K562 (cell line): ENCODE measurements around the gene LYPD4. TPM values are rescaled to one million over a fixed set of nuclear protein-coding genes. Genes with fewer than 3 reads are reported as not detected.

Experiments
- CXXC5 ChIP-seq: fragments of 250-450 bp; sonication (Bioruptor Pico); IDR thresholded peaks from 2 replicates; pipeline ENCODE4 v1.8.0; 2022; ENCODE audit warnings: inconsistent platforms, mild to moderate bottlenecking, moderate library complexity
- FOXJ2 ChIP-seq: fragments of 200-800 bp; sonication (Bioruptor generic); IDR thresholded peaks from 2 replicates; pipeline ENCODE4 v1.6.1; 2016; ENCODE audit warnings: missing genetic modification characterization, missing compliant biosample characterization
- MECOM ChIP-seq: fragments of 250-450 bp; sonication (Bioruptor Pico); IDR thresholded peaks from 2 replicates; pipeline ENCODE4 v1.8.0; 2022; ENCODE audit warnings: inconsistent platforms
- MGA ChIP-seq: fragments of 450-650 bp; IDR thresholded peaks from 2 replicates; pipeline ENCODE4 v1.6.1; 2016; ENCODE audit warnings: mild to moderate bottlenecking, moderate library complexity
- NUFIP1 ChIP-seq: fragments of 450-650 bp; IDR thresholded peaks from 2 replicates; pipeline ENCODE4 v1.6.1; 2018; ENCODE audit not compliant: partially characterized antibody
- POLR2B ChIP-seq: fragments of 450-650 bp; IDR thresholded peaks from 2 replicates; pipeline ENCODE4 v1.6.1; 2018; ENCODE audit warnings: low read depth; ENCODE audit not compliant: partially characterized antibody
- RREB1 ChIP-seq: fragments of 250-450 bp; sonication (Bioruptor Pico); IDR thresholded peaks from 2 replicates; pipeline ENCODE4 v1.4.0; 2020
- ZFP1 ChIP-seq: fragments of 450-650 bp; formaldehyde crosslinking; IDR thresholded peaks from 2 replicates; pipeline ENCODE4 v1.4.0; 2020; ENCODE audit warnings: mild to moderate bottlenecking, mixed read lengths
- ZFP91 ChIP-seq: sonication (generic); formaldehyde crosslinking; IDR thresholded peaks from 2 replicates; pipeline ENCODE4 v1.8.0; 2022; ENCODE audit warnings: mild to moderate bottlenecking, missing genetic modification reagents
- ZNF431 ChIP-seq: sonication (generic); formaldehyde crosslinking; IDR thresholded peaks from 2 replicates; pipeline ENCODE4 v1.8.0; 2022; ENCODE audit warnings: mild to moderate bottlenecking, missing genetic modification reagents
- polyA plus RNA-seq, 8 experiments: library from polyadenylated mRNA; depleted of rRNA in 4 of 8; stranded (reverse) in 5 of 8; unstranded in 3 of 8; fragments of >200 nt; fragmentation: Nextera tagmentation in 2 of 8; fragmentation: Illumina TruSeq in 1 of 8; extraction: Ambion mirVana in 2 of 8; extraction: Trizol in 1 of 8; gene quantifications; 2 replicates each; pipeline versions ENCODE4 v1.2.1 to v1.2.3, GENCODE V29; 2011 to 2014; ENCODE audit warnings: inconsistent platforms in 1 of 8, missing spikeins in 1 of 8
- total RNA-seq, 7 experiments: library from RNA; depleted of rRNA in 6 of 7; stranded (reverse); fragments of >200 nt in 6 of 7; fragmentation: Illumina TruSeq in 2 of 7; extraction: Trizol in 2 of 7; gene quantifications; 2 replicates each; pipeline versions ENCODE4 v1.2.1 to v1.2.3, GENCODE V29; 2011 to 2021; ENCODE audit warnings: low replicate concordance in 1 of 7

LYPD4 gene
- total and polyA plus RNA-seq, 9 of the 15 experiments (the other 6 are each of a cell fraction or from before 2014, with no cell fraction given): 0.11 TPM; not detected in 8

GRCh38 chr19:41843371-41843770 lies 1.1 kb downstream of the LYPD4 start (continued):
- TF ChIP-seq FOXJ2 (tag) (no peak), ZNF431 (CRISPR knock-in tag) (no peak), NUFIP1 (no peak), CXXC5 (CRISPR knock-in tag) (no peak), MGA (no peak), ZFP91 (CRISPR knock-in tag) (no peak), ZFP1 (CRISPR knock-in tag) (no peak), RREB1 (CRISPR knock-in tag) (no peak), MECOM (CRISPR knock-in tag) (no peak), POLR2B (no peak)
